Measurements from ENCODE around the gene SRC. TPM values are rescaled to one million over a fixed set of nuclear protein-coding genes. Genes with fewer than 3 reads are reported as not detected.

Gene SRC
- total RNA-seq, 4 donors from 2014 or later, result 23.4 to 36.9 (median 29.0) TPM

GRCh38 chr20:37453836-37454235, 107.9 kb downstream of the SRC start:
- Histone ChIP-seq H3K27me3 (no peaks in the 10 kb centered on the region), H3K27ac (no peak overlapping the region), H3K36me3 (no peaks in the 10 kb centered on the region), H3K4me3 (no peak overlapping the region), H3K4me1 (no peaks in the 10 kb centered on the region), H3K9me3 (peaks cover 0 to 53% (median 0%) of the 10 kb centered on the region in 4 donors)
- TF ChIP-seq EP300 (IDR thresholded peaks at IDR 0.05), result no peak
- TF ChIP-seq, protein P1, sequence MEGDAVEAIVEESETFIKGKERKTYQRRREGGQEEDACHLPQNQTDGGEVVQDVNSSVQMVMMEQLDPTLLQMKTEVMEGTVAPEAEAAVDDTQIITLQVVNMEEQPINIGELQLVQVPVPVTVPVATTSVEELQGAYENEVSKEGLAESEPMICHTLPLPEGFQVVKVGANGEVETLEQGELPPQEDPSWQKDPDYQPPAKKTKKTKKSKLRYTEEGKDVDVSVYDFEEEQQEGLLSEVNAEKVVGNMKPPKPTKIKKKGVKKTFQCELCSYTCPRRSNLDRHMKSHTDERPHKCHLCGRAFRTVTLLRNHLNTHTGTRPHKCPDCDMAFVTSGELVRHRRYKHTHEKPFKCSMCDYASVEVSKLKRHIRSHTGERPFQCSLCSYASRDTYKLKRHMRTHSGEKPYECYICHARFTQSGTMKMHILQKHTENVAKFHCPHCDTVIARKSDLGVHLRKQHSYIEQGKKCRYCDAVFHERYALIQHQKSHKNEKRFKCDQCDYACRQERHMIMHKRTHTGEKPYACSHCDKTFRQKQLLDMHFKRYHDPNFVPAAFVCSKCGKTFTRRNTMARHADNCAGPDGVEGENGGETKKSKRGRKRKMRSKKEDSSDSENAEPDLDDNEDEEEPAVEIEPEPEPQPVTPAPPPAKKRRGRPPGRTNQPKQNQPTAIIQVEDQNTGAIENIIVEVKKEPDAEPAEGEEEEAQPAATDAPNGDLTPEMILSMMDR (IDR thresholded peaks at IDR 0.05), result no peak
- no peak for TF ChIP-seq POLR2A (IDR thresholded peaks at IDR 0.05)
- WGBS, 2 donors, result 65 to 69% methylated on average over 5 of the region's 5 CpGs
- no peak for DNase-seq (ENCODE audit: low spot score in 2 of 2)

DNA sequence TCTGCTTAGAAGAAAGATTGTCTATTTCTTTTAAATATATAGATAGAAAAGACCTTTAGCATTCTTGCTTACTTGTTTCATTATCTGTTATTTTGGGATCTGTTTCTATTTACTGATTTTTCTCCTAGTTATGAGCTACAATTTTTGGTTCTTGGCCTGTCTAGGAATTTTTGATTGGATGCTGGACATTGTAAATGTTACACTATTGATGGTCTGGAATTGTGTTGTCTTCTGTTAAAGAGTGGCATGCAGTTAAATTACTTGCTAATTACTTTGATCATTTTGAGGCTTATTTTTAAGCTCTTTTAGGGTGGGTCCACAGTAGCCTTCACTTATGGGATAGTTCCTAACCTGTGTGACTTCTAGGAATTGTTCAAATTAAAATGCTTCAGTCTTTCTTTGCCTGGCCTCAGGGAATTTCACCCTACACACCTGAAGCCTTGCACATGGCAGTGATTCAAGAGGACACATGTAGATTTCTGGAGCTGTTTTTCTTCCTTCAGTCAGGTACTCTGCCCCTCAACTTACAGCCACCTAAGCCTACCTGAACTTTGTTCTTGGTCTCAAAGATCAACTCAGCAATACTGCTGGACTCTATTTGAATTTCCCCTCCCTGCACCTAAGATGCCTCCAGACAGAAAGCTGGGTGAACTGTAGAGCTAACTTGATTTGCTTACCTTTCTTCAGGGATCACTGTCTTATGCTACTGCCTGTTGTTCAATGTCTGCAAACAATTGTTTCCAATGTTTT, 108.9 kb downstream of the SRC start:
- Histone ChIP-seq H3K36me3 (no peaks in the 10 kb centered on the region), H3K9me3 (peaks cover 0 to 60% (median 0%) of the 10 kb centered on the region in 4 donors), H3K4me1 (no peaks in the 10 kb centered on the region), H3K27me3 (no peaks in the 10 kb centered on the region), H3K27ac (no peak overlapping the region), H3K4me3 (no peak overlapping the region)
- DNase-seq (ENCODE audit: low spot score in 2 of 2), result no peak
- TF ChIP-seq EP300 (IDR thresholded peaks at IDR 0.05) (no peak), POLR2A (IDR thresholded peaks at IDR 0.05) (no peak)
- TF ChIP-seq, protein P1 (IDR thresholded peaks at IDR 0.05), result no peak

Other genes with a start within 250 kb of the SRC start
- 100 to 1,000 TPM in 2 of 4 donors, 10 to 100 TPM in 2; 87.7 to 124 (median 101) TPM for gene RPN2, start 166.8 kb upstream of the SRC start, total RNA-seq
- gene MROH8, start 166.6 kb upstream of the SRC start, total RNA-seq, result 1 to 10 TPM; 1.9 to 2.7 (median 2.4) TPM
- gene GHRH, start 84.3 kb upstream of the SRC start, total RNA-seq, result not detected
- gene MANBAL, start 56.5 kb upstream of the SRC start, total RNA-seq, result 10 to 100 TPM; 23.9 to 42.6 (median 31.0) TPM
- 10 to 100 TPM in 1 of 4 donors, 1 to 10 TPM in 3; 2.7 to 12.3 (median 8.4) TPM for gene NNAT, start 175.1 kb downstream of the SRC start, total RNA-seq
- 10 to 100 TPM; 39.8 to 51.3 (median 48.8) TPM for gene BLCAP, start 181.7 kb downstream of the SRC start, total RNA-seq

All from tibial nerve (tissue), 4 donors.